Measurements from ENCODE around the gene TCP11L1.

The TCP11L1 gene

GRCh38 chr11:33035011-33035410 lies 4.4 kb upstream of the TCP11L1 start:
- no peak for ATAC-seq (ENCODE audit: low read depth)
- Histone ChIP-seq H3K9me3 (ENCODE audit: severe bottlenecking) (no peaks in the 10 kb centered on the region), H3K27me3 (ENCODE audit: insufficient read depth, poor library complexity, severe bottlenecking) (no peaks in the 10 kb centered on the region), H3K36me3 (ENCODE audit: low read depth) (peaks cover 34% of the 10 kb centered on the region), H3K4me3 (ENCODE audit: severe bottlenecking) (no peak overlapping the region), H3K27ac (ENCODE audit: poor library complexity, severe bottlenecking) (no peak overlapping the region), H3K4me1 (ENCODE audit: insufficient read depth, poor library complexity, severe bottlenecking) (no peaks in the 10 kb centered on the region)
- no peak for DNase-seq (ENCODE audit: low spot score)
- TF ChIP-seq CTCF (IDR thresholded peaks at IDR 0.05; ENCODE audit: poor library complexity, severe bottlenecking), result no peak

GRCh38 chr11:33040033-33040861 lies 875 bp downstream of the TCP11L1 start:
- no peak for DNase-seq (ENCODE audit: low spot score)
- H3K36me3 ChIP-seq (ENCODE audit: low read depth), result peaks cover 10% of the 10 kb centered on the region
- H3K4me3 ChIP-seq (ENCODE audit: severe bottlenecking), result peak overlapping the region; percentile 72
- H3K4me1 ChIP-seq (ENCODE audit: insufficient read depth, poor library complexity, severe bottlenecking), result peaks cover 33% of the 10 kb centered on the region
- ATAC-seq (ENCODE audit: low read depth), result no peak
- H3K27me3 ChIP-seq (ENCODE audit: insufficient read depth, poor library complexity, severe bottlenecking), result no peaks in the 10 kb centered on the region
- TF ChIP-seq CTCF (IDR thresholded peaks at IDR 0.05; ENCODE audit: poor library complexity, severe bottlenecking), result no peak
- H3K9me3 ChIP-seq (ENCODE audit: severe bottlenecking), result no peaks in the 10 kb centered on the region
- peak overlapping the region; percentile 98 for H3K27ac ChIP-seq (ENCODE audit: poor library complexity, severe bottlenecking)

DNA sequence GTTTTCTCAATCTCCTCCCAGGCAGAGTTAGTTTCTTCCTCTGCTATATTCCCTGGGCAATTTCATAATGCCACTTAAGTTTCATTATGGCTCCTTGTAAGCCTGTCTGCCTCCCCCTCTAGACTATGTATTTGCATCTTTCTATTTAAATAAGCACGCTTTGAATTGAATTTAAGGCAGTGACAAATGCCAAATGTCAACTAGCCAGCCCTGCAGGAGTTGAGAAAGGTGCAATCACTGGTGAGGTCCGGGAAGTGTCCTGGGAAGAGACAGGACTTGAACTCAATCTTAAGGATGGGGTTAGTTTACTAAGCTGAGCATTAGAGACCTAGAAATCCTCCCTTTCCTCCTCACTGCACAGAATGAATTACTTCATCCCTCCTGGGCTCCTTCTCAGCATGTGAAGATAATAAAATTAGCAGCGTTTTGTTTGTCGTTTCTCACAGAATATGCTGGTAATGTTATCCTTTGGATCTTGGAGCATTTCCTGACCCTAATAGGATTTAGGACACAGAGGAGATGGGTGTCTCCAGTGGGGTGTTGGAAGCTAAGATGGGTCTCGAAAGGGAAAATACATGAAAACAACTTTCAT lies 1.6 kb downstream of the TCP11L1 start:
- peaks cover 40% of the 10 kb centered on the region for H3K4me1 ChIP-seq (ENCODE audit: insufficient read depth, poor library complexity, severe bottlenecking)
- H3K4me3 ChIP-seq (ENCODE audit: severe bottlenecking), result peak overlapping the region; percentile 72
- H3K27me3 ChIP-seq (ENCODE audit: insufficient read depth, poor library complexity, severe bottlenecking), result no peaks in the 10 kb centered on the region
- H3K36me3 ChIP-seq (ENCODE audit: low read depth), result peaks cover 16% of the 10 kb centered on the region
- no peak for TF ChIP-seq CTCF (IDR thresholded peaks at IDR 0.05; ENCODE audit: poor library complexity, severe bottlenecking)
- H3K27ac ChIP-seq (ENCODE audit: poor library complexity, severe bottlenecking), result peak overlapping the region; percentile 98
- H3K9me3 ChIP-seq (ENCODE audit: severe bottlenecking), result no peaks in the 10 kb centered on the region
- ATAC-seq (ENCODE audit: low read depth) (no peak), DNase-seq (ENCODE audit: low spot score) (no peak)

- no peak overlapping the region for H3K4me3 ChIP-seq (ENCODE audit: severe bottlenecking)
- no peak for TF ChIP-seq CTCF (IDR thresholded peaks at IDR 0.05; ENCODE audit: poor library complexity, severe bottlenecking)
- H3K27ac ChIP-seq (ENCODE audit: poor library complexity, severe bottlenecking), result peak overlapping the region; percentile 98
- H3K27me3 ChIP-seq (ENCODE audit: insufficient read depth, poor library complexity, severe bottlenecking), result no peaks in the 10 kb centered on the region
- DNase-seq (ENCODE audit: low spot score), result no peak
- no peak for ATAC-seq (ENCODE audit: low read depth)
- peaks cover 50% of the 10 kb centered on the region for H3K4me1 ChIP-seq (ENCODE audit: insufficient read depth, poor library complexity, severe bottlenecking)
- H3K36me3 ChIP-seq (ENCODE audit: low read depth), result peaks cover 31% of the 10 kb centered on the region
- H3K9me3 ChIP-seq (ENCODE audit: severe bottlenecking), result no peaks in the 10 kb centered on the region
Measured at GRCh38 chr11:33043221-33043830, 4.0 kb downstream of the TCP11L1 start.

Measured in RWPE2 (cell line).